Large intestine (tissue), 3 donors: ENCODE measurements around the gene OTOP3. TPM values are rescaled to one million over a fixed set of nuclear protein-coding genes. Genes with fewer than 3 reads are reported as not detected.

Experiments used
- DNase-seq, 2 donors: peaks; one replicate each; pipeline versions ENCODE4 v3.0.0 to v3.0.0-alpha.2; 2013
- H3K27ac ChIP-seq: one replicate; pipeline ENCODE4 v1.5.1; 2013; ENCODE audit warnings: low read length
- H3K27me3 ChIP-seq: 2 replicates; pipeline ENCODE4 v1.6.1; 2013; ENCODE audit warnings: low read length; ENCODE audit not compliant: control insufficient read depth, insufficient read depth
- H3K36me3 ChIP-seq: 2 replicates; pipeline ENCODE4 v1.6.1; 2013; ENCODE audit warnings: low read length; ENCODE audit not compliant: control insufficient read depth, insufficient read depth
- H3K4me1 ChIP-seq: one replicate; pipeline ENCODE4 v1.6.1; 2013; ENCODE audit warnings: low read length; ENCODE audit not compliant: control insufficient read depth, insufficient read depth
- H3K4me3 ChIP-seq: one replicate; pipeline ENCODE4 v1.5.1; 2013; ENCODE audit warnings: low read length
- H3K9me3 ChIP-seq: one replicate; pipeline ENCODE4 v1.6.1; 2013; ENCODE audit warnings: mild to moderate bottlenecking, low read depth, low read length, moderate library complexity; ENCODE audit not compliant: control insufficient read depth
- WGBS: methylation state at CpG from one replicate; pipeline ENCODE4 v1.1.5; 2013; ENCODE audit warnings: low lambda C conversion rate; ENCODE audit not compliant: insufficient coverage; 5-methylcytosine and 5-hydroxymethylcytosine counted together
- polyA plus RNA-seq: library from polyadenylated mRNA; unstranded; fragments of 120-200 nt; gene quantifications from one replicate; pipeline ENCODE4 v1.2.1, GENCODE V29; 2013

Gene OTOP3
- polyA plus RNA-seq, 1 donor = 13.8 TPM

- Histone ChIP-seq H3K27ac (no peak within 1 kb of the TSS), H3K4me1 (peaks cover 22% of the 10 kb centered on the region), H3K4me3 (peak within 1 kb of the TSS; percentile 55), H3K9me3 (peaks cover 18% of the 10 kb centered on the region), H3K36me3 (no peaks in the 10 kb centered on the region), H3K27me3 (peaks cover 83% of the 10 kb centered on the region)
- DNase-seq = no peak
- WGBS = no CpG with 5 or more reads among the region's 54 CpGs
Observed at GRCh38 chr17:74924250-74924948, 11.3 kb upstream of the OTOP3 start, which contains the start of gene OTOP2. Gene OTOP2, plus strand, starts transcription at chr17:74924273. Its CDS starts 360 bp downstream, at chr17:74924633.

GRCh38 chr17:74925242-74925641 is 10.5 kb upstream of the OTOP3 start:
- Histone ChIP-seq H3K4me1 (peaks cover 18% of the 10 kb centered on the region), H3K4me3 (no peak overlapping the region), H3K27me3 (peaks cover 75% of the 10 kb centered on the region), H3K36me3 (no peaks in the 10 kb centered on the region), H3K9me3 (peaks cover 10% of the 10 kb centered on the region), H3K27ac (no peak overlapping the region)
- WGBS = no CpG with 5 or more reads among the region's 3 CpGs
- DNase-seq = no peak

GRCh38 chr17:74928786-74929185 is 6.9 kb upstream of the OTOP3 start:
- H3K36me3 ChIP-seq = no peaks in the 10 kb centered on the region
- H3K27me3 ChIP-seq = peaks cover 71% of the 10 kb centered on the region
- no CpG with 5 or more reads among the region's 6 CpGs for WGBS
- no peak overlapping the region for H3K4me3 ChIP-seq
- no peak for DNase-seq
- peaks cover 6% of the 10 kb centered on the region for H3K4me1 ChIP-seq
- peaks cover 10% of the 10 kb centered on the region for H3K9me3 ChIP-seq
- H3K27ac ChIP-seq = no peak overlapping the region

GRCh38 chr17:74930535-74931036 is 5.1 kb upstream of the OTOP3 start:
- Histone ChIP-seq H3K27ac (no peak overlapping the region), H3K36me3 (no peaks in the 10 kb centered on the region), H3K4me1 (peaks cover 2% of the 10 kb centered on the region), H3K27me3 (peaks cover 71% of the 10 kb centered on the region), H3K9me3 (no peaks in the 10 kb centered on the region), H3K4me3 (no peak overlapping the region)
- WGBS = no CpG with 5 or more reads among the region's 24 CpGs
- DNase-seq = no peak

- no CpG with 5 or more reads among the region's 3 CpGs for WGBS
- H3K36me3 ChIP-seq = no peaks in the 10 kb centered on the region
- H3K4me1 ChIP-seq = peaks cover 36% of the 10 kb centered on the region
- H3K27ac ChIP-seq = no peak overlapping the region
- peaks cover 8% of the 10 kb centered on the region for H3K9me3 ChIP-seq
- no peak for DNase-seq
- H3K4me3 ChIP-seq = no peak overlapping the region
- peaks cover 79% of the 10 kb centered on the region for H3K27me3 ChIP-seq
Observed at GRCh38 chr17:74935048-74935447, 650 bp upstream of the OTOP3 start.

GRCh38 chr17:74936470-74936799 is 737 bp downstream of the OTOP3 start:
- no CpG with 5 or more reads among the region's 12 CpGs for WGBS
- Histone ChIP-seq H3K27ac (no peak overlapping the region), H3K27me3 (peaks cover 75% of the 10 kb centered on the region)

GRCh38 chr17:74937064-74938051 is 1.7 kb downstream of the OTOP3 start:
- Histone ChIP-seq H3K4me1 (peaks cover 36% of the 10 kb centered on the region), H3K36me3 (no peaks in the 10 kb centered on the region), H3K27me3 (peaks cover 72% of the 10 kb centered on the region), H3K27ac (peak overlapping the region; percentile 37), H3K9me3 (peaks cover 8% of the 10 kb centered on the region), H3K4me3 (no peak overlapping the region)
- no CpG with 5 or more reads among the region's 11 CpGs for WGBS
- no peak for DNase-seq

More at GRCh38 chr17:74936470-74936799, 737 bp downstream of the OTOP3 start:
- H3K9me3 ChIP-seq = peaks cover 8% of the 10 kb centered on the region
- peaks cover 36% of the 10 kb centered on the region for H3K4me1 ChIP-seq
- no peak for DNase-seq
- H3K4me3 ChIP-seq = no peak overlapping the region
- H3K36me3 ChIP-seq = no peaks in the 10 kb centered on the region

GRCh38 chr17:74938194-74938950 is 2.7 kb downstream of the OTOP3 start:
- 100% methylated on average over 1 of the region's 8 CpGs for WGBS
- peaks cover 65% of the 10 kb centered on the region for H3K27me3 ChIP-seq

GRCh38 chr17:74939534-74939933 is 3.8 kb downstream of the OTOP3 start:
- WGBS = no CpG with 5 or more reads among the region's 8 CpGs
- peaks cover 61% of the 10 kb centered on the region for H3K27me3 ChIP-seq
- no peak overlapping the region for H3K4me3 ChIP-seq
- H3K27ac ChIP-seq = no peak overlapping the region
- H3K9me3 ChIP-seq = peaks cover 8% of the 10 kb centered on the region
- H3K36me3 ChIP-seq = no peaks in the 10 kb centered on the region
- H3K4me1 ChIP-seq = peaks cover 36% of the 10 kb centered on the region
- DNase-seq = no peak

More at GRCh38 chr17:74938194-74938950, 2.7 kb downstream of the OTOP3 start:
- H3K27ac ChIP-seq = peak overlapping the region; percentile 44
- H3K4me3 ChIP-seq = no peak overlapping the region
- H3K4me1 ChIP-seq = peaks cover 36% of the 10 kb centered on the region
- H3K36me3 ChIP-seq = no peaks in the 10 kb centered on the region
- H3K9me3 ChIP-seq = peaks cover 8% of the 10 kb centered on the region
- DNase-seq = peak; percentile 76 to 88
